Measurements from ENCODE around the gene HECTD4.
"Not testable (repeated sequence)": the region's sequence is repeated elsewhere in the genome, so short reads cannot be mapped to it uniquely, and the experiment has no call there.

The HECTD4 gene

GRCh38 chr12:112116232-112117060, 265.8 kb downstream of the HECTD4 start:
- no peak for DNase-seq (ENCODE audit: low read depth)

GRCh38 chr12:112115259-112116045, 266.8 kb downstream of the HECTD4 start:
- DNase-seq (ENCODE audit: low read depth): no peak

GRCh38 chr12:112112409-112113133, 269.7 kb downstream of the HECTD4 start:
- DNase-seq (ENCODE audit: low read depth): no peak

- no peak for DNase-seq (ENCODE audit: low read depth)
These were observed 270.3 kb downstream of the HECTD4 start for GRCh38 chr12:112111931-112112330.

- not testable (repeated sequence) for DNase-seq (ENCODE audit: low read depth)
These were observed 271.2 kb downstream of the HECTD4 start for GRCh38 chr12:112110787-112111662.
